HepG2 (cell line): ENCODE measurements around the gene ZNF280A. TPM values are rescaled to one million over a fixed set of nuclear protein-coding genes. Genes with fewer than 3 reads are reported as not detected.

Experiments used
- MED13 ChIP-seq: sonication (generic); formaldehyde crosslinking; IDR thresholded peaks from 2 replicates; pipeline ENCODE4 v1.5.0; 2020; ENCODE audit warnings: missing genetic modification reagents
- MXI1 ChIP-seq: IDR thresholded peaks from 3 replicates; pipeline ENCODE4 v1.6.1; 2012; ENCODE audit warnings: low read depth, low read length, inconsistent platforms, borderline replicate concordance
- SOX6 ChIP-seq, 2 experiments: fragments of 450-650 bp in 1 of 2; sonication (generic) in 1 of 2; formaldehyde crosslinking in 1 of 2; IDR thresholded peaks; 2 replicates each; pipeline versions ENCODE4 v1.4.0 to v1.6.1; 2017 to 2020; ENCODE audit warnings: antibody characterized with exemption in 1 of 2, mild to moderate bottlenecking in 1 of 2, missing genetic modification reagents in 1 of 2
- ZNF567 ChIP-seq: sonication (generic); formaldehyde crosslinking; IDR thresholded peaks from 2 replicates; pipeline ENCODE4 v1.8.1; 2023; ENCODE audit warnings: mild to moderate bottlenecking, missing genetic modification reagents, borderline replicate concordance
- ZNF724P ChIP-seq: sonication (generic); formaldehyde crosslinking; IDR thresholded peaks from 2 replicates; pipeline ENCODE4 v1.8.0; 2022; ENCODE audit warnings: missing genetic modification reagents, borderline replicate concordance
- polyA plus RNA-seq, 8 experiments: library from polyadenylated mRNA; depleted of rRNA in 3 of 8; stranded (reverse) in 7 of 8; unstranded in 1 of 8; fragments of >200 nt; fragmentation: Illumina TruSeq in 4 of 8; extraction: Trizol in 4 of 8; gene quantifications; 2 replicates each; pipeline versions ENCODE4 v1.2.1 to v1.2.3, GENCODE V29; 2011 to 2016; ENCODE audit warnings: low read depth in 4 of 8, missing spikeins in 1 of 8, mixed read lengths in 1 of 8; ENCODE audit not compliant: insufficient read depth in 1 of 8
- total RNA-seq, 5 experiments: library from RNA; depleted of rRNA; stranded (reverse); fragments of >200 nt; fragmentation: Illumina TruSeq; extraction: Trizol; gene quantifications; 2 replicates each; pipeline ENCODE4 v1.2.3, GENCODE V29; 2016; ENCODE audit warnings: low read depth in 1 of 5
- TF ChIP-seq, protein P1 (sequence below), 2 experiments: IDR thresholded peaks; 2 replicates each; pipeline ENCODE4 v1.6.1; 2011 to 2012; ENCODE audit warnings: low read length in 2 of 2, borderline replicate concordance in 1 of 2, low read depth in 1 of 2, mild to moderate bottlenecking in 1 of 2, moderate library complexity in 1 of 2
- TF ChIP-seq, protein P2 (sequence below): IDR thresholded peaks from 2 replicates; pipeline ENCODE4 v1.6.1; 2018; ENCODE audit warnings: missing genetic modification reagents
- TF ChIP-seq, protein P3 (sequence below): sonication (generic); formaldehyde crosslinking; conservative IDR thresholded peaks from 2 replicates; pipeline ENCODE4 v1.4.0; 2020; ENCODE audit warnings: mild to moderate bottlenecking, missing genetic modification reagents, moderate library complexity

The ZNF280A gene
- total and polyA plus RNA-seq, 2 of the 13 experiments (the other 11 are each of a cell fraction or from before 2014, with no cell fraction given): 1.4 to 2.9 TPM

DNA sequence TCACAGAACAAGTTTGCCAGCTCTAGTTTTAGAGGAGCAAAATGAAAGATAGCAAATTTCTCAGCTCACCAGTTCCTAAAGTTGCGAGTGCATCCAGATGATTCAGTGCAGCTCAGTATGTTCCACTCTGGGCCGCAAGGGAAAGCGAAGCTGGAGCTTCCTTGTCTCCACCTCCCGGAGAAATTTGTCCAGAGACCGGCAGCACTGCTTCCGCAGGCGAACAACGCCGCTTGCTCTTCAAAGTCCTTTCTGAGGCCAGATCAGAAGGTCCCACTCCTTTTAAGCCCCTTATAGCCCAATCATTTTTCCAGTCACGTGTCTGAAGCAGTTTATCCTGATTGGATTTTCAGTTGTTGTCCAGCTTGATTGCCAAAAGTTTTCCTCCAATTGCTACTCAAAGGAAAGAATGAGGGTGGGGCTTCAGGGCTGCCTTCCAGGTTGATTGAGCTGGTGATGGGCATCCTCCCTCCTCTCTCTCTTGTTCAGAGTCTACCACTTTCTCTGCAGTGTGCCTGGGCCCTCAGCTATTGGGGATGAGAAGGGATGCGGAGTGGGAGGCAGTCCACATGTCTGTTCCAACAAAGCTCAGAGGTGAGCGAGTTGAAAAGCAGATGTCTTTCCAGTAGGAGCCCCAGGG is at the start of gene ZNF280A (continued):
- TF ChIP-seq, protein P1, sequence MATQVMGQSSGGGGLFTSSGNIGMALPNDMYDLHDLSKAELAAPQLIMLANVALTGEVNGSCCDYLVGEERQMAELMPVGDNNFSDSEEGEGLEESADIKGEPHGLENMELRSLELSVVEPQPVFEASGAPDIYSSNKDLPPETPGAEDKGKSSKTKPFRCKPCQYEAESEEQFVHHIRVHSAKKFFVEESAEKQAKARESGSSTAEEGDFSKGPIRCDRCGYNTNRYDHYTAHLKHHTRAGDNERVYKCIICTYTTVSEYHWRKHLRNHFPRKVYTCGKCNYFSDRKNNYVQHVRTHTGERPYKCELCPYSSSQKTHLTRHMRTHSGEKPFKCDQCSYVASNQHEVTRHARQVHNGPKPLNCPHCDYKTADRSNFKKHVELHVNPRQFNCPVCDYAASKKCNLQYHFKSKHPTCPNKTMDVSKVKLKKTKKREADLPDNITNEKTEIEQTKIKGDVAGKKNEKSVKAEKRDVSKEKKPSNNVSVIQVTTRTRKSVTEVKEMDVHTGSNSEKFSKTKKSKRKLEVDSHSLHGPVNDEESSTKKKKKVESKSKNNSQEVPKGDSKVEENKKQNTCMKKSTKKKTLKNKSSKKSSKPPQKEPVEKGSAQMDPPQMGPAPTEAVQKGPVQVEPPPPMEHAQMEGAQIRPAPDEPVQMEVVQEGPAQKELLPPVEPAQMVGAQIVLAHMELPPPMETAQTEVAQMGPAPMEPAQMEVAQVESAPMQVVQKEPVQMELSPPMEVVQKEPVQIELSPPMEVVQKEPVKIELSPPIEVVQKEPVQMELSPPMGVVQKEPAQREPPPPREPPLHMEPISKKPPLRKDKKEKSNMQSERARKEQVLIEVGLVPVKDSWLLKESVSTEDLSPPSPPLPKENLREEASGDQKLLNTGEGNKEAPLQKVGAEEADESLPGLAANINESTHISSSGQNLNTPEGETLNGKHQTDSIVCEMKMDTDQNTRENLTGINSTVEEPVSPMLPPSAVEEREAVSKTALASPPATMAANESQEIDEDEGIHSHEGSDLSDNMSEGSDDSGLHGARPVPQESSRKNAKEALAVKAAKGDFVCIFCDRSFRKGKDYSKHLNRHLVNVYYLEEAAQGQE (IDR thresholded peaks at IDR 0.05; ENCODE audit: borderline replicate concordance in 1 of 2, low read depth in 1 of 2, low read length in 2 of 2): 0 out of 4 replicates have a peak, but pooled peaks of 1 of the 2 experiments have one; percentile 11
- TF ChIP-seq ZNF724P (CRISPR knock-in tag) (no peak), SOX6 (IDR thresholded peaks at IDR 0.05) (no peak), SOX6 (CRISPR knock-in tag; IDR thresholded peaks at IDR 0.05) (0 out of 2 replicates have a peak, but pooled peaks have one; percentile 25), ZNF567 (CRISPR knock-in tag) (no peak), MED13 (no peak), MXI1 (0 out of 3 replicates have a peak, but pooled peaks have one; percentile 26)
- TF ChIP-seq, protein P2, sequence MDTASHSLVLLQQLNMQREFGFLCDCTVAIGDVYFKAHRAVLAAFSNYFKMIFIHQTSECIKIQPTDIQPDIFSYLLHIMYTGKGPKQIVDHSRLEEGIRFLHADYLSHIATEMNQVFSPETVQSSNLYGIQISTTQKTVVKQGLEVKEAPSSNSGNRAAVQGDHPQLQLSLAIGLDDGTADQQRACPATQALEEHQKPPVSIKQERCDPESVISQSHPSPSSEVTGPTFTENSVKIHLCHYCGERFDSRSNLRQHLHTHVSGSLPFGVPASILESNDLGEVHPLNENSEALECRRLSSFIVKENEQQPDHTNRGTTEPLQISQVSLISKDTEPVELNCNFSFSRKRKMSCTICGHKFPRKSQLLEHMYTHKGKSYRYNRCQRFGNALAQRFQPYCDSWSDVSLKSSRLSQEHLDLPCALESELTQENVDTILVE: peak; percentile 42; the same call in 1 of the 2 replicates
- TF ChIP-seq, protein P3, sequence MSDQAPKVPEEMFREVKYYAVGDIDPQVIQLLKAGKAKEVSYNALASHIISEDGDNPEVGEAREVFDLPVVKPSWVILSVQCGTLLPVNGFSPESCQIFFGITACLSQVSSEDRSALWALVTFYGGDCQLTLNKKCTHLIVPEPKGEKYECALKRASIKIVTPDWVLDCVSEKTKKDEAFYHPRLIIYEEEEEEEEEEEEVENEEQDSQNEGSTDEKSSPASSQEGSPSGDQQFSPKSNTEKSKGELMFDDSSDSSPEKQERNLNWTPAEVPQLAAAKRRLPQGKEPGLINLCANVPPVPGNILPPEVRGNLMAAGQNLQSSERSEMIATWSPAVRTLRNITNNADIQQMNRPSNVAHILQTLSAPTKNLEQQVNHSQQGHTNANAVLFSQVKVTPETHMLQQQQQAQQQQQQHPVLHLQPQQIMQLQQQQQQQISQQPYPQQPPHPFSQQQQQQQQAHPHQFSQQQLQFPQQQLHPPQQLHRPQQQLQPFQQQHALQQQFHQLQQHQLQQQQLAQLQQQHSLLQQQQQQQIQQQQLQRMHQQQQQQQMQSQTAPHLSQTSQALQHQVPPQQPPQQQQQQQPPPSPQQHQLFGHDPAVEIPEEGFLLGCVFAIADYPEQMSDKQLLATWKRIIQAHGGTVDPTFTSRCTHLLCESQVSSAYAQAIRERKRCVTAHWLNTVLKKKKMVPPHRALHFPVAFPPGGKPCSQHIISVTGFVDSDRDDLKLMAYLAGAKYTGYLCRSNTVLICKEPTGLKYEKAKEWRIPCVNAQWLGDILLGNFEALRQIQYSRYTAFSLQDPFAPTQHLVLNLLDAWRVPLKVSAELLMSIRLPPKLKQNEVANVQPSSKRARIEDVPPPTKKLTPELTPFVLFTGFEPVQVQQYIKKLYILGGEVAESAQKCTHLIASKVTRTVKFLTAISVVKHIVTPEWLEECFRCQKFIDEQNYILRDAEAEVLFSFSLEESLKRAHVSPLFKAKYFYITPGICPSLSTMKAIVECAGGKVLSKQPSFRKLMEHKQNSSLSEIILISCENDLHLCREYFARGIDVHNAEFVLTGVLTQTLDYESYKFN (CRISPR knock-in tag): peak; percentile 7; the same call in 1 of the 2 replicates
